Fibroblast of pulmonary artery (primary cell): ENCODE data around the gene HABP2.

ENCODE experiments used
- DNase-seq: peaks from one replicate; pipeline ENCODE4 v3.0.0-alpha.2; 2010; ENCODE audit warnings: low read depth
- H3K4me3 ChIP-seq: replicated peaks from 2 replicates; pipeline ENCODE4 v1.5.1; 2011; ENCODE audit warnings: low read depth, mild to moderate bottlenecking, control low read depth, low read length, moderate library complexity
- CTCF ChIP-seq: IDR thresholded peaks from 2 replicates; pipeline ENCODE4 v1.5.1; 2011; ENCODE audit warnings: mild to moderate bottlenecking, control low read depth, low read length, inconsistent platforms; ENCODE audit errors: missing control alignments

Gene HABP2

GRCh38 chr10:113520261-113520660, 32.6 kb upstream of the HABP2 start:
- TF ChIP-seq CTCF, result no peak
- DNase-seq, result no peak
- H3K4me3 ChIP-seq, result no peak overlapping the region

GRCh38 chr10:113520690-113521474, 32.0 kb upstream of the HABP2 start:
- DNase-seq, result peak; percentile 82
- peak; percentile 100 for TF ChIP-seq CTCF

GRCh38 chr10:113521475-113521795, 31.4 kb upstream of the HABP2 start:
- DNase-seq, result no peak
- no peak overlapping the region for H3K4me3 ChIP-seq
- no peak for TF ChIP-seq CTCF

More at GRCh38 chr10:113520690-113521474, 32.0 kb upstream of the HABP2 start:
- H3K4me3 ChIP-seq, result no peak overlapping the region

- no peak for DNase-seq
- H3K4me3 ChIP-seq, result no peak overlapping the region
- no peak for TF ChIP-seq CTCF
Measured at GRCh38 chr10:113522460-113522859, 30.4 kb upstream of the HABP2 start.

- TF ChIP-seq CTCF, result no peak
- DNase-seq, result no peak
- no peak overlapping the region for H3K4me3 ChIP-seq
Measured at GRCh38 chr10:113523071-113523470, 29.8 kb upstream of the HABP2 start.

GRCh38 chr10:113523628-113524027, 29.2 kb upstream of the HABP2 start:
- TF ChIP-seq CTCF, result no peak
- DNase-seq, result no peak
- H3K4me3 ChIP-seq, result no peak overlapping the region

- no peak overlapping the region for H3K4me3 ChIP-seq
- TF ChIP-seq CTCF, result no peak
- DNase-seq, result no peak
Measured at GRCh38 chr10:113524120-113524519, 28.7 kb upstream of the HABP2 start.
